Heart left ventricle (tissue), 16 donors: ENCODE results near the gene WRAP73. TPM values are rescaled to one million over a fixed set of nuclear protein-coding genes. Genes with fewer than 3 reads are reported as not detected.

Source experiments
- ATAC-seq, 4 donors: fragments of 200-7000 bp; cut with Tn5 transposase; one replicate each; pipeline ENCODE4 v1.9.1; 2020 to 2022; ENCODE audit warnings: moderate library complexity in 4 of 4, mild to moderate bottlenecking in 3 of 4, moderate number of reproducible peaks in 1 of 4
- DNase-seq, 5 donors: peaks; one replicate each; pipeline ENCODE4 v3.0.0-alpha.2; 2020
- H3K27ac ChIP-seq, 12 donors: fragments of 200-600 bp; sonication (generic) in 4 of 12; one replicate each; pipeline versions ENCODE4 v1.5.0 to v1.8.0; 2016 to 2022; ENCODE audit warnings: mild to moderate bottlenecking in 2 of 12
- H3K27me3 ChIP-seq, 9 donors: fragments of 200-600 bp; sonication (generic) in 2 of 9; one replicate each; pipeline versions ENCODE4 v1.5.1 to v1.8.0; 2016 to 2022; ENCODE audit warnings: mild to moderate bottlenecking in 3 of 9
- H3K36me3 ChIP-seq, 9 donors: fragments of 200-600 bp; sonication (generic) in 2 of 9; one replicate each; pipeline versions ENCODE4 v1.5.0 to v1.8.0; 2018 to 2022; ENCODE audit warnings: mild to moderate bottlenecking in 2 of 9
- H3K4me1 ChIP-seq, 12 donors: fragments of 200-600 bp; sonication (generic) in 4 of 12; one replicate each; pipeline versions ENCODE4 v1.5.0 to v1.8.0; 2016 to 2022; ENCODE audit warnings: mild to moderate bottlenecking in 3 of 12
- H3K4me3 ChIP-seq, 12 donors: fragments of 200-600 bp; sonication (generic) in 4 of 12; one replicate each; pipeline versions ENCODE4 v1.5.0 to v1.8.0; 2017 to 2022; ENCODE audit warnings: mild to moderate bottlenecking in 9 of 12, moderate library complexity in 4 of 12
- H3K9me3 ChIP-seq, 12 donors: fragments of 200-600 bp; sonication (generic) in 4 of 12; one replicate each; pipeline versions ENCODE4 v1.5.0 to v1.8.0; 2016 to 2022; ENCODE audit warnings: mild to moderate bottlenecking in 1 of 12
- POLR2A ChIP-seq, 2 donors: fragments of 450-650 bp; IDR thresholded peaks; one replicate each; pipeline ENCODE4 v1.6.1; 2017; ENCODE audit warnings: antibody characterized with exemption in 2 of 2, mild to moderate bottlenecking in 2 of 2, moderate library complexity in 2 of 2
- WGBS, 4 donors: extraction: QIAGEN DNeasy Blood & Tissue Kit in 2 of 4; methylation state at CpG; one replicate each; pipeline versions ENCODE4 v1.1.5 to v1.1.7; 2013 to 2018; 5-methylcytosine and 5-hydroxymethylcytosine counted together
- intact Hi-C, 10 donors: fragments of 100-400 bp; cut with DNase I; formaldehyde crosslinking; loops; one replicate each; pipeline versions ENCODE4 v1.11.1 to v1.14.2; 2022
- polyA plus RNA-seq, 2 donors: library from polyadenylated mRNA; stranded (reverse); fragments of 200-250 nt; gene quantifications; one replicate each; pipeline ENCODE4 v1.2.3, GENCODE V29; 2013
- total RNA-seq, 9 donors: library from RNA; depleted of rRNA in 2 of 9; stranded (reverse); fragments of >200 nt in 2 of 9; fragmentation: NEBNext Ultra II Directional in 3 of 9; extraction: Animal tissue kit (Norgen Biotek cat#: 25700) in 3 of 9; gene quantifications; one replicate each; pipeline versions ENCODE4 v1.1.0 to v1.2.4, GENCODE V29; 2016 to 2023
- TF ChIP-seq, protein P1 (sequence below), 12 donors: fragments of 200-600 bp; sonication (generic) in 4 of 12; IDR thresholded peaks; one replicate each; pipeline versions ENCODE4 v1.5.0 to v1.8.0; 2018 to 2022; ENCODE audit warnings: antibody characterized with exemption in 12 of 12, mild to moderate bottlenecking in 5 of 12
- donor health status: ischemic (EF 13 %, LVEDD 7.1; RV severe dilation, severe dysfunction).
- donor health status: healthy with polysubstance abuse.
- donor health status: DM: no; HTN: yes; CAD: no.
- donor health status: DM: no; HTN: no; CAD: no.
- donor health status: ischemic (EF 25% LVEDD 6.9; RV normal size, moderate dysfunction).
- donor health status: ischemic (EF 25% LVEDD 5.7; RV mildly dilated, moderate dysfunction).
- donor health status: healthy.
- donor health status: DM: yes; HTN: yes; CAD: no.
- donor health status: ischemic (EF 35%, LVEDD 5.7; RV mildly dilated, moderate dysfunction).
- donor health status: nonischemic (EF 11% LVEDD 7.7; RV severe dilation, severe dysfunction).
- donor health status: DM: yes; HTN: yes; CAD: no.
- donor health status: PGD.
- donor health status: ischemic (EF 29% LVEDD 5.4; RV normal size, mild dysfunction).
- donor health status: nonischemic (EF 23%, LVEDD 6.1; RV moderate dilation, normal function).

Gene WRAP73
- total and polyA plus RNA-seq, 11 donors: 8.5 to 21.6 (median 11.3) TPM

DNA sequence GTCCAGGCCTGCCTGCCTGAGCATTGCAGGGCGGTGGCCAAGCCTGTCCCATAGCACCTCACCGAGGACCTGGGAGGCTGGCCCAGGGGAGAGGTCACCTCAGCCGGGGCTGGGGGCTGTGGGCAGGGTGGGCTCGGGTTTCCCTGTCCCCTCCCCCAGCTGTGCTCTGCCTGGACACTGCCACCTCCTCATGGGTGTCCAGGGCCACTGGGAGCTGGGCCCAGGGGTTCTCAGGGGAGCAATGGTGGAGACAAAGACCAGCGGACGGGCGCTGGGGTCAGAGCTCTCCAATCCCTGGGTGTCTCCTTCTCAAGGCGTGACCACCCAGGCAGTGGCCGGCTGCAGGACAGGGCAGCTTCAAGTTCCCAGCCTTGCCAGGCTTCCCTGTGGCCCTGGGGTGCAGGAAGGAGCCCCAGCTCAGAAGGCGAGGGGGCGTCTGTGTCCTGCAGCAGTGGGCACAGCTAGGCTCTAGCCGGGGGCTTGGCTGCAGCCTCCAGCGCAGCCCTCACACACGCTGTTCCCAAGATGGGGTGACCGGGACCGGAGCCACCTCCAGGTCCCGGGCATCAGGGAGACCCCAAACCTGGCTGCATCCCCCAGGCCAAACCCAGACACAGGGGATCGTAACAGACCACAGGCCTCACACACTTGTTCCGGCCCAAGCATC is 31.5 kb upstream of the WRAP73 start:
- no peaks in the 10 kb centered on the region for H3K36me3 ChIP-seq
- 89 to 95% (median 90%) methylated on average over 13 to 19 of the region's 19 CpGs for WGBS, 4 donors
- peak in 1 of 5 donors; percentile 46 for DNase-seq
- peaks cover 0 to 27% (median 0%) of the 10 kb centered on the region in 12 donors for H3K4me1 ChIP-seq
- no peak overlapping the region for H3K27ac ChIP-seq
- H3K9me3 ChIP-seq: no peaks in the 10 kb centered on the region
- no peak for ATAC-seq
- no peak overlapping the region for H3K4me3 ChIP-seq
- TF ChIP-seq POLR2A (IDR thresholded peaks at IDR 0.05): no peak
- TF ChIP-seq, protein P1, sequence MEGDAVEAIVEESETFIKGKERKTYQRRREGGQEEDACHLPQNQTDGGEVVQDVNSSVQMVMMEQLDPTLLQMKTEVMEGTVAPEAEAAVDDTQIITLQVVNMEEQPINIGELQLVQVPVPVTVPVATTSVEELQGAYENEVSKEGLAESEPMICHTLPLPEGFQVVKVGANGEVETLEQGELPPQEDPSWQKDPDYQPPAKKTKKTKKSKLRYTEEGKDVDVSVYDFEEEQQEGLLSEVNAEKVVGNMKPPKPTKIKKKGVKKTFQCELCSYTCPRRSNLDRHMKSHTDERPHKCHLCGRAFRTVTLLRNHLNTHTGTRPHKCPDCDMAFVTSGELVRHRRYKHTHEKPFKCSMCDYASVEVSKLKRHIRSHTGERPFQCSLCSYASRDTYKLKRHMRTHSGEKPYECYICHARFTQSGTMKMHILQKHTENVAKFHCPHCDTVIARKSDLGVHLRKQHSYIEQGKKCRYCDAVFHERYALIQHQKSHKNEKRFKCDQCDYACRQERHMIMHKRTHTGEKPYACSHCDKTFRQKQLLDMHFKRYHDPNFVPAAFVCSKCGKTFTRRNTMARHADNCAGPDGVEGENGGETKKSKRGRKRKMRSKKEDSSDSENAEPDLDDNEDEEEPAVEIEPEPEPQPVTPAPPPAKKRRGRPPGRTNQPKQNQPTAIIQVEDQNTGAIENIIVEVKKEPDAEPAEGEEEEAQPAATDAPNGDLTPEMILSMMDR (IDR thresholded peaks at IDR 0.05): no peak
- intact Hi-C loops: no loop called here
- H3K27me3 ChIP-seq: peaks cover 0 to 11% (median 5%) of the 10 kb centered on the region in 9 donors

DNA sequence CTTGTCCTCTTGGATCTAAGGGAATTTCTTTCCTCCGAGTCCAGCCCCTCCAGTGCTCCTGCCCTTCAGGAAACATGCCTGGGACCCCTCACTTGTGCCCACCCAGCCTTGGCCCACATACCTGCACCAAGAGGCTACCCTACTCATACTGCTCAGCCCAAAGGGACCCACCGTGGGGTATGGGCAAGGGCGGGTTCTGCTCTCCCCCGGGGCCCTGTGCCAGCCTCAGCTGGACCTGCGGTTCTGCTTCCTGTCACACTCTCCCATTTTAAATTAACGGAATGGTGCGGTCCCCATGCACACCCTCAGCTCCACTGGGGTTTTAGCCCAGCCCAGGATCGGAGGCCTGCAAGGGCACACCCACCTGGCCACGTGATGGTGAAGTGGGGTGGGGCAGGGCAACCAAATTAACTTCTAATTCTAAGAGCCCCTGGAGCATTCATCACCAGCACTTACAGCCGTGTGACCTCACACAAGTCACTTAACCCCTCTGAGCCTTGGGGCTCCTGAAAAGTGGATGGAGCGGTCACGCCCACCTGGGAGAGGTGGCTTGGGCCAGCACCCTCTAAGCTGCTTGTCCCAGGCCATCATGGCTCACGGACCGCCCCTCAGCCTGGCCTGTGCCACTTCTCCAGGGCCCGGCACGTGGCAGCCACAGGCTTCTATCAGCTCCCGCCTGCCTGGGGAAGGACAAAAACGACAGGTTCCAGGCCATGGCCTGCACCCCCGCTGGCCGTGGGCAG is 30.8 kb upstream of the WRAP73 start:
- Histone ChIP-seq H3K27me3 (peaks cover 0 to 11% (median 5%) of the 10 kb centered on the region in 9 donors), H3K4me3 (no peak overlapping the region), H3K9me3 (no peaks in the 10 kb centered on the region), H3K4me1 (peaks cover 0 to 27% (median 0%) of the 10 kb centered on the region in 12 donors), H3K36me3 (no peaks in the 10 kb centered on the region), H3K27ac (no peak overlapping the region)
- no peak for ATAC-seq
- DNase-seq: peak in 1 of 5 donors; percentile 26
- WGBS, 4 donors: 69 to 76% (median 73%) methylated on average over 14 to 20 of the region's 20 CpGs
- intact Hi-C loops: no loop called here
- TF ChIP-seq, protein P1 (IDR thresholded peaks at IDR 0.05): no peak
- no peak for TF ChIP-seq POLR2A (IDR thresholded peaks at IDR 0.05)

DNA sequence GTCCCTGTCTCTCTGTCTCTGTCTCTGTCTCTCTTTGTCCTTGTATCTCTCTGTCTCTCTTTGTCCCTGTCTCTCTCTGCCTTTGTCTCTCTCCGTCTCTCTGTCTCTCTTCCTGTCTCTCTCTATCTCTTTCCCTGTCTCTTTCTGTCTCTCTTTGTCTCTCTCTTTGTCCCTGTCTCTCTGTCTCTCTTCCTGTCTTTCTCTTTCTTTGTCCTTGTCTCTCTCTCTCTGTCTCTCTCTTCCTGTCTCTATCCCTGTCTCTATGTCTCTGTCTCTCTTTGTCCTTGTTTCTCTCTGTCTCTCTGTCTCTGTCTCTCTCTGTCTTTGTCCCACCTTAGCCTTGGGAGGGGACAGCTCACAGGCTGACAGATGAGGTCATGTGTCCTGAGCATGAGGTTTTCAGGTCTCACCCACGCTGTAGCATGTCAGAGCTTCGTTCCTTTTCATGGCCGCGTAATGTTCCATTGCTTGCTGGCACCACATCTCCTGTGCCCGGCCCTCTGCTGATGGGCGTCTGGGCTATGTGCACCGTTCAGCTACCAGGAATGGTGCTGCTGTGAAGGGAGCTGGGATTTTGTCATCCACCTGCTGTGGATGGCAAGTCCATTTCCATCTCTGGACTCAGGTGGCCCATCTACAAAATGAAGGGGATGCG is 30.0 kb upstream of the WRAP73 start:
- ATAC-seq (no peak), DNase-seq (peak in 1 of 5 donors; percentile 40)
- peaks cover 0 to 27% (median 0%) of the 10 kb centered on the region in 12 donors for H3K4me1 ChIP-seq
- H3K27ac ChIP-seq: no peak overlapping the region
- TF ChIP-seq POLR2A (IDR thresholded peaks at IDR 0.05): no peak
- TF ChIP-seq, protein P1 (IDR thresholded peaks at IDR 0.05): no peak
- H3K4me3 ChIP-seq: no peak overlapping the region
- H3K27me3 ChIP-seq: peaks cover 0 to 10% (median 5%) of the 10 kb centered on the region in 9 donors
- no peaks in the 10 kb centered on the region for H3K9me3 ChIP-seq
- 90 to 95% (median 92%) methylated on average over 9 of the region's 9 CpGs for WGBS, 4 donors
- intact Hi-C loops: no loop called here
- no peaks in the 10 kb centered on the region for H3K36me3 ChIP-seq

DNA sequence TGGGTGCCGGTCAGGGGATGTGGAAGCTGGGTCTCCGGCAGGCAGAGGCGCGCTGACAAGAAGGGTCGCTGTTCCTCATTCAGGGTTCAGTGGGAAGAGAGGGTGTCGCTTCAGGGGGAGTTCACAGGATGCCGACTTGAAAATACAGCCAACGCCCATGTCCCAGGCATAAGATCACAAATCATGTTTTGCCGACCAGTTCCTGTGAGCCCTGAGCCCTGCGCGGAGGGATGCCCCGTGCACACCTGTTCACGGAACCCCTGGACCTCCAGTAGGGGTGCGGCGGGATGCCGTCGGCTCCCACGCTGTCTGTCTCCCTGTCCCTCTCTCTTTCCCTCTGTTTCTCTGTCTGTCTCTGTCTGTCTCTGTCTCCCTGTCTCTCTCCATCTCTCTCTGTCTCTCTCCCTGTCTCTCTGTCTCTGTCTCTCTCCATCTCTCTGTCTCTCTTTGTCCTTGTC is 29.2 kb upstream of the WRAP73 start:
- Histone ChIP-seq H3K4me3 (no peak overlapping the region), H3K27me3 (peaks cover 0 to 7% (median 2%) of the 10 kb centered on the region in 9 donors), H3K9me3 (no peaks in the 10 kb centered on the region), H3K27ac (no peak overlapping the region), H3K4me1 (peaks cover 0 to 27% (median 0%) of the 10 kb centered on the region in 12 donors), H3K36me3 (no peaks in the 10 kb centered on the region)
- peak in 2 of 5 donors; percentile 17 to 60 for DNase-seq
- intact Hi-C loops: no loop called here
- WGBS, 4 donors: 49 to 82% (median 64%) methylated on average over 13 to 18 of the region's 18 CpGs
- no peak for TF ChIP-seq POLR2A (IDR thresholded peaks at IDR 0.05)
- TF ChIP-seq, protein P1 (IDR thresholded peaks at IDR 0.05): no peak
- peak in 1 of 4 donors; percentile 19 for ATAC-seq
